CD4-positive, alpha-beta T cell treated with Interleukin-4 for 1 hour (primary cell): ENCODE results near the gene ZBP1.

Experiments used
- DNase-seq, 2 donors: peaks; one replicate each; pipeline ENCODE4 v3.0.0-alpha.2; 2020 to 2022

The ZBP1 gene, protein sequence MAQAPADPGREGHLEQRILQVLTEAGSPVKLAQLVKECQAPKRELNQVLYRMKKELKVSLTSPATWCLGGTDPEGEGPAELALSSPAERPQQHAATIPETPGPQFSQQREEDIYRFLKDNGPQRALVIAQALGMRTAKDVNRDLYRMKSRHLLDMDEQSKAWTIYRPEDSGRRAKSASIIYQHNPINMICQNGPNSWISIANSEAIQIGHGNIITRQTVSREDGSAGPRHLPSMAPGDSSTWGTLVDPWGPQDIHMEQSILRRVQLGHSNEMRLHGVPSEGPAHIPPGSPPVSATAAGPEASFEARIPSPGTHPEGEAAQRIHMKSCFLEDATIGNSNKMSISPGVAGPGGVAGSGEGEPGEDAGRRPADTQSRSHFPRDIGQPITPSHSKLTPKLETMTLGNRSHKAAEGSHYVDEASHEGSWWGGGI

DNA sequence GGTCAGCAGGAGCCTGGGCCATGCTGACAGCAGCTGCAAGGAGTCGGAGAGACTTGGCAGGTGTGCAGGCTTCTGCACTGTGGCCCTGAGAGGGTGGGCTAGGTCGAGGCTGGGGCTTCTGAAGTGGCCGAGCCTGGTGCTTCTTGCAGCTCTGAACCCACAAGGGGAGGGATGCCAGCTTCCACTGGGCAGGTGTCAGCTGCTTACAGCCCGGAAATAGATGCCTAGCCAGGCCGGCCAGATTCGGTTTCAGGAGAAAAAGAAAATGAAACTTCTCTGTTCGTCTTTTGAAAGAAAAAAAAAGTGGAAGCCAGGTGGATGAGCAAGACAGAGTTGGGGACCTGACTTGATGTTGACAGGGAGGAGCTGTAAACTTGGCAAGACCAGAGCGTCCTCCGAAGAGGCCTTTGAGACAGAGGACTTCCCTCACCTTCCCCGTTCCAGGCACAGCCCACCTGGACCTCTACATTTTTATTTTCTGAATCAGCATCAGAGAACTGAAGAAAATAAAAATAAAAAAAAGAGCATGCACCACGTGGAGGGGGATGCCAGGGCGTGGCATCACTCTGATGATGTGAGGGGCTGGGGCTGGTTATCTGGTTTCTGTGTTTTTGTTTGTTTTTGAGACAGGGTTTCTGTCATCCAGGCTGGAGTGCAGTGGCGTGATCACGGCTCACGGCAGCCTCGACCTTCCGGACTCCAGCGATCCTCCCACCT lies at the start of gene ZBP1:
TSS of gene ZBP1 (minus strand) at position 153 of the 717 bp plus-strand sequence. CDS start at position 22, 131 bp downstream.
- DNase-seq = peak; percentile 72 to 79

DNA sequence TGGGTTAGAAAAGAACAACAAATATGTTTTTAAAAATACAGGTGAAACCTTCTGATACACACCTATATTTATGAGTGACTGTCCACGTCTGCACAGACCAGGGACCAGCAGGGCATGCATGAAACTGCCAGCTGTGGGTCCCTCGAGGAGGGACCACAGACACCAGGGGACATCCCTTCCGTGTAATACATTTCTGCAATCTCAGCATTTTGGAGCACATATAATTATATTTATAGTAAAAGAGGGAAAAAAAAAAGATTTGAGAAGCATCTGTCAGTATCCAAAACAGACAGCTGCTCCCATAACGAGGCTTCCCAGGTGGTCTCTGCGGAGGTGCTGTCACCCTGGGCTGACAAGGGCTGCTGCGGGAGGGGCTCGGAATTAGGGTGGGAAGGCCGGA lies 49.4 kb upstream of the ZBP1 start:
- DNase-seq = no peak

DNA sequence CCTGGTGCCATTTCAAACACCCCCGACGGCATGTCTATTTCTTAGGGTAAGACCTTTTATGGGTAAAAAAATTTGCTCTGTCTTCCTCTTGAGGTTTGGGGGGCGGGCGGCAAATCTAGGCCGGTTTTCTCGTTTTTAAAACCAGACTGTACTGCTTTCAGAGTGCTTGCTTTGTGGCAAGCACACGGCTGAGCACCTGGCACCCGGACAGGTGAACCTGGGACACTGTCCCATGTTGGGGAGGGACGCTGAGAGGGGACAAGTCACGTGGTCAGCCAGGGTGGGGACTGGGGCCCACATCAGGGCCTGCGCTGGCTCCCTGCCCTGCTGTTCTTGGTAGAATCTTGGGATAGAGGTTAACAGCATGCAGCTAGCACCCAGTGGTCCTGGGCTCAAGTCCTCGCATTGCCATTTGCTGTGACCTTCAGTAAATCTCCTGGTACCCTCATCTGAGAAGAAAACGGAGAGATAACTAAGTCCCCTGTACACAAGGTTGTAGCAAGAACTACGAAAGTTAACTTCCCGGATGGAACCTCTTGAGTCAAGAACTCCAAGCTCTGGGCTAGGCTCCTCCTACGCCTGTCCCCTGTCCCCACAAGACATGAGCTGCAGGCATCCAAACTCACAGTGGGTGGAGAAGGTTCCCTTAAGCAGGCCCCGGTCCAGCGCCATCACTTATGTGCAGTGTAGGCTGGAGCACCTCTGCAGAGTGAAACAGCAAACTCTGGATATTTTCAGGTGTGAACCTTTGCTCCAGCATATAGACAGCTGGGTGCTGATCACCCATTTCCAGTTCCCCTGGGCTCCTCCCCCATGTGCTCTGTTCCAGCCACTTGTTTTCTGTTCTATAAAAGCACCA lies 47.9 kb upstream of the ZBP1 start:
- no peak for DNase-seq

DNA sequence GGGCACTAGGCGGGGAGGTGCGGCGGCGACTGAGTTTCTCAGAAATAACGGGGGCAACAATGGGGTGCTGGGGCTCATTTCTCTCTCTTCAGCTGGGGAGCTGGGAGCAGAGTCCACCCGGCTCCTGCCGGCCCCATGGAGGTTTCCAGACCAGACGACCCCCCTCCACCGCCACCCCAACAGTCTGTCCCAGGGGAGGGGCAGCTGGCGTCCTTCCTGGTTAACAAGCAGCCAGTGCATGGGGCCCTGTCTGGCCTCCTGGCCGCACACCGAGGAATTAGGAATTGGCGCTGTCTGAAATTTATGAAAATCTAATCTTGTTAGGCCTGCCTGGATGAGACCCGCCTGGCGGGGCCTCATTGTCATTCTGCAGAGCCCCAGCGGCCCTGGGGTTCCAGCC lies 47.2 kb upstream of the ZBP1 start:
- no peak for DNase-seq

DNA sequence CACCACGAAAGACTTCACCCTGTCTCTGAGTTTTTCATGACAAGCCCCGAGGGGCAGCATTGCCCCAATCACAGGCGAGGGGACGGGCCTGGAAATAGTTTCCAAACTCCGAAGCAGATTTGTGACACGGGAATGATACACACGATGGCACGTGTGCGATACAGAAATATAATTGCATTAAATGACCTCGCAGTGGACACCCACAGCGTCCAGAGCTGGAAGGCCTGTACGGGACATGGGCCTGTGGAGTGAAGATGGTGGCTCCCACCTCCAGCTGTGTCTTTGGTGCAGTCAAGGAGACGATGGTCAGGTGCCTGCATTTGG lies 46.6 kb upstream of the ZBP1 start:
- no peak for DNase-seq

DNA sequence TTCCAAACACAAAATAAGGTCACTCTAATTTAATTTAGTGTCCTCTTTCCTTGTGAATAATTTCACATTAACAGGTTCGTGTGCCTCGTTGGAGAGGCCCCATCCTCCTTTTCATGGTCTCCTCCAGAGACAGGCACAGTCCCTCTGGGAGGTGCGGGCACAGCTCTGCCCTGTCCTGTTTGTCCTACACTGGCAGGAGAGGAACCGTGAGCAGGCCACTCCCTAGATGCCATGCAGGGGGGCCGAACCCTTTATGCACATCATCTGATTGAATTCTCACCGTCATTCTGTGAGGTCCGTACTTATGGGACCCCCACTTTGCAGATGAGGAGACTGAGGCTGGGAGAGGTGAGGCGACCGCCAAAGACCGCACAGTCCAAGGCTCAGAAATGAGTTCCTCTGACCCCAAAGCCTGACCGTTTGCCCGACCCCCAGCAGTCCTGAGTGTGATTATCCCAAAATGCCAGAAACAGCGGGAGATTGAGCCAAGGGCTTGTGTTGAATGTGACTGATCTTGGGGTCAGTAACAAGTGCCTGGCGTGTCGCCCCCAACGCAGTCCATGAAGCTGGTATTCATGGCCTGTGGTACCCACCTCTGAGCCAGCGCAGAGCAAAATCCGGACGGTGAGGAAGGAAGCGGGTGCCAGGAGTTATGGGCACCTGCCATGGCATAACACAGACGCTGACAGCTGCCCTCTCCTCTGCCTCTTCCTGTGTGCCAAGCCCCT lies 46.0 kb upstream of the ZBP1 start:
- DNase-seq = no peak

DNA sequence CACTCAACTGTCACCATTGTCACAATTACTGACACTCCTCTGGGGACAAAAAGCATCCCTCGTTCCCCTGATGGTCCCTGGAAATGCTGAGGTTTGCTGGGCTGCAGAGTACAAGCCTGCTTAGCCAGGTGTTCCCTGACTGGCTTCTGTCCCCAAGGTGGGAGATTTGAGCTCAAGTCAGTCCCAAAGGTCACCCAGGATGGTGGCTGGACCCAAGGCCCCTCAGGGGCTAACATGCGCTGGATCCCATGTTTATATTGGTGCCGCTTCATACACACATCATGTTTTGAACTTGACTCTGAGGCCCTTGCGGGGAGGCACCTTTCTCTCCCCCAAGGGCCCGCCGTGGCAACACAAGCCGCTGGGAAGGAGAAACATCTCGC lies 45.4 kb upstream of the ZBP1 start:
- no peak for DNase-seq

DNA sequence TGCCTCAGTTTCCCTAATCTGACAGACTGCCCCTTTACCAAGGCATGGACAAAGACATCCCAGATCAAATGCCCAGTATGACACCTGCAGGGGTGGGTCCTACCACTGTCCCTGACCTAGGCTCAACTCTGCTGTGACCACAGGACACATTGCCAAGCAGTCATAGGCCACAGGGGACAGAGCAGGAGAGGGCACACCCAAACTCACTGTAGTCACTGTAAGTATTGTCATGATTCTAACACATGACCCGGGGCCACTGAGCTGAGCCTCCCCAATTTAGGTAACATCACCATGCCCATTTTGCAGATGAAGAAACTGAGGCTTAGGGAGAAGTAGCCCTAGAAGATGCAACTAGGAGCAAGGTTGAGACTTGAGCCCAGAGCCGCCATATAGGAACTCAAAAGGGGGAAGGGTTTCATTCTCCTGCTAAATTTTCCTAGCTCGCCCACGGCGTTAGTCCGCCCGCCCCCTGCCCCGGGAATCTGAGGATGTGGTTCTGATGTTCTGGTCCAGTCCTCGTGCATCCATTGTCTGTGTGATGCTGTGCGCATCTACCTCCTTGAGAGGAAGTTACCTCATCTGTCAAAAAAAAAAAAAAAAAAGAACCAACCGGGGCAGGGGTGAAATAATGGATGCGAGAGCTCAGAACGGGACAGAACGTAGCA lies 44.8 kb upstream of the ZBP1 start:
- DNase-seq = no peak

DNA sequence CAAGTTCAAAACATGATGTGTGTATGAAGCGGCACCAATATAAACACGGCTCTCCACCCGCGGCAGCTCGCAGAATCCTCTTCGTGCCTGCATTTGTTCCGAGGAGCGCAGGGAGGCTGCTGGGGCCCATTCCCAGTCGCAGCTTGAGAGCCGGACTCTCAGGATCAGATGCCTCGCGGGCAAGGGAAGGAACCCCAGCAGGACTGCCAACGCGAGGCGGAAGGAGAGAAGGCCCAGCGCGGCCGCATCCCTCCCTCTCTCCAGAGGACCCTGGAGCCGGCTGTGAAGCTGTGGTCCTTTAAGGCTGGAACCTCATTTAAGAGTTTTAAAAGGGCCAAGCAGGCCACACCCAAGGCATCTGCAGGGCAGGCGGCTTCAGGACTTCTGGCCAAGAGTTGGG lies 44.2 kb upstream of the ZBP1 start:
- DNase-seq = no peak

DNA sequence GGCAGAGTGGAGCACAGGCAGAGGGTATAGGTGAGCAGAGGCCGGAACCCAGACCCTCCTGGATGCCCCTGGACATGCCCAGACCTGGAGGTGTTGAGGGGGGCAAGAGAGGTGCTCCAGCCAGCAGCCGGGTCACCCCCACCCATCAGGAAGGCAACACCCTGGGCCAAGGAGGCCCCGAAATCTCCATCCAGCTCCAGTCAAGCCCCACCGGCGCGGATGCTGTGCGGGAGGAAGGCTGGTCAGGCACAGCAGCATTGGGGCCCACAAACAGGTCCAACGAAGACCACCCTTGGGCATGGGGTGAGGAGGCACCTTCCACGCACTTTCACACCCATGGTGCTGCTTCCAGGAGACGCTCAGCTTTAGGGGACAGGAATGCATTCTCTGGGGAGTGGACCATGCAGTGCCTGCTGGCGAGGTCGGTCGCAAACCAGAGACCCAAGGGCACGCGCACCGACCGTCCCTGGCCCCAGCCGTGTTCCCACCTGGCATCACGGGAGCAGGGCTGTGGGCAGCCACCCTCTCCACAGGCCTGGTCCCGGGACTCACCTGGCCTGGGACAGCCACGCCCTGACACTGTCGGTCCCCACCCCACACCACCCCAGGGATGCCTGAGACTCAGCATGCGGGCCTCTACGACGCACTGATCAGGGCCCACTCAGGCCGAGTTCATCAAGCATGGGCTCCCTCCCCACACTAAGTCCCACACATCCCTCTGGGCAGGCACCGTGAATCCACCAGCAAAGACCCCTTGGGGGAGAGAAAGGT lies 43.6 kb upstream of the ZBP1 start:
- DNase-seq = peak in 1 of 2 donors; percentile 6

DNA sequence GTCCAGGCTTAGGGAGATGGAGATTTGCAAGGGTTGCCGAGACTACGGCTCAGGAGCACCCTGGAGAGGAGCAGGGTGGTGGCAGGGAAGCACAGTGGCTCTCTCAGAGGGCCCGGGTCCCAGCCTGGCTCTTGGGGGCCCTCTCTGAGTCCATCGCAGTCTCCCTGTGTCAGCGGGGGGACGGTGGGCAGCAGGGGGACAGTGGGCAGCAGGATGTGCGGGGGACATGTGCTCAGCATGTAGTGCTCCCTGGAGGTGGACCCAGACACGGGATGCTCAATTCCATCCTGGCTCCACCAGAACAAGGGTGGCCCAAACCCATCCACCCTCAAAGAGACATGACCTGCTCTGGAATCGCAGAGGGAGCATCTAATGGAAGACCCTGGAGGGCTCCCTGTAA lies 43.0 kb upstream of the ZBP1 start:
- peak in 1 of 2 donors; percentile 7 for DNase-seq

DNA sequence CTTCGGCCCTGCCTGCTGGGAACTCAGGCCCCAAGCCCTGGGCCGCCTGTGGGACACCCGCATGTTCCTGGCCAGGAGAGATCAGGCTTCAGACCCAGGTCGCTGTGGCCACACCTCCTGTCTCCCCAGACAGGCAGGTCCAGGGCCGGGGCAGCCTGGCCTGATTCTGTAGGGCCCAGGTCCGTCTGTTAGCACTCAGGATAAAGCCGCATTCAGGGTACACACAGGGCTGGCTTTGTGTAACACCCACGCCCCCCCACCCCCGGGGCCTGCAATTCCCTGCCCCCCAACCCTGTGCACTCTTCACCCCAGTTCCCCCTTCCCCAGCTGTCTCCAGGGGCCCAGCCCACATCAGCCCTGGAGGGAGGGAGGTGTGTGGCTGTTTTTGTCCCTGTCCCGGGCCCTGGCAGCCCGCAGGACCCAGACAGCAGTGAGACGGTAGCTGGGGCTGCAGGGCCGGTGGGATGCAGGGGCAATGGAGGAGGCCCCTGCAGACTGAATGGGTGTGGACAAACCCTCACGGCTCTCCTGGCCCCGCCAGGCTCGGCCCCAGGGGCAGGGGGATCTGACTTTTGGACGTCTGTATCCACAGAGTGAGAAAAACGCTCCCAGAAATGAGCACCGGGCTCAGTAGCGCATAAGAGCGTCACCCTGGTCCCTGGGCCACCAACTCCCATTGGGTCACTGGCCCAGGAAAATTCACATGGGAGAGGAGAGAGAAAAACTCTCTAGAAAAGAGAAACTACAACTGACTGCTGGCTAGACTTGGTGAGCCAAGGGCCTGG lies 42.4 kb upstream of the ZBP1 start:
- peak in 1 of 2 donors; percentile 3 for DNase-seq

DNA sequence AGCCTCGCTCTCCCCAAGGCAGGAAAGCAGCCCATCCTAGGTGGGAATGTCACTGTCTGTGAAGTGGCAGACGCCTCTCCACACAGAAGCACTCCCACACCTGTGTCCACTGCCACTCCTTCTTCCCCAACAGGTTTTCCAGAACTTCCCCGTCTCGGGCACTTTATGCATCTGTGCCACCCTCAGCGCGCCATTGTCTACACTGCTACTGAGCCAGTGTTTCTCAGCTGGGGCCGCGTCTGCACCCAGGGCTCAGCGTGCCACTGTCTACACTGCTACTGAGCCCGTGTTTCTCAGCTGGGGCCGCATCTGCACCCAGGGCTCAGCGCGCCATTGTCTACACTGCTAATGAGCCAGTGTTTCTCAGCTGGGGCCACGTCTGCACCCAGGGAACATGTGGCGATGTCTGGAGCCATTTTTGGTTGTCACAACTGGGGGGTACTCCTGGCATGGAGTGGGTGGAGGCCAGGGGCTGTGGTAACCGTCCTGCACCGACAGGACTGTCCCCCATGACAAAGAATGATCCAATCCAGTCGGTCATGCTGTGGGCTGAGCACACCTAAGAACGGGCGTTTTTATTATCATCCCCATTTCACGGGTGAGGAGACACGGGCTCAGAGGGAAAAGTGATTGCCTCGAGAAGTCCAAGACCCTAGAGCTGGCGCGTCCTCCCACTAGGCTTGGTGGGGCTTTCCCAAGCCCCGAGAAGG lies 41.7 kb upstream of the ZBP1 start:
- peak in 1 of 2 donors; percentile 3 for DNase-seq

DNA sequence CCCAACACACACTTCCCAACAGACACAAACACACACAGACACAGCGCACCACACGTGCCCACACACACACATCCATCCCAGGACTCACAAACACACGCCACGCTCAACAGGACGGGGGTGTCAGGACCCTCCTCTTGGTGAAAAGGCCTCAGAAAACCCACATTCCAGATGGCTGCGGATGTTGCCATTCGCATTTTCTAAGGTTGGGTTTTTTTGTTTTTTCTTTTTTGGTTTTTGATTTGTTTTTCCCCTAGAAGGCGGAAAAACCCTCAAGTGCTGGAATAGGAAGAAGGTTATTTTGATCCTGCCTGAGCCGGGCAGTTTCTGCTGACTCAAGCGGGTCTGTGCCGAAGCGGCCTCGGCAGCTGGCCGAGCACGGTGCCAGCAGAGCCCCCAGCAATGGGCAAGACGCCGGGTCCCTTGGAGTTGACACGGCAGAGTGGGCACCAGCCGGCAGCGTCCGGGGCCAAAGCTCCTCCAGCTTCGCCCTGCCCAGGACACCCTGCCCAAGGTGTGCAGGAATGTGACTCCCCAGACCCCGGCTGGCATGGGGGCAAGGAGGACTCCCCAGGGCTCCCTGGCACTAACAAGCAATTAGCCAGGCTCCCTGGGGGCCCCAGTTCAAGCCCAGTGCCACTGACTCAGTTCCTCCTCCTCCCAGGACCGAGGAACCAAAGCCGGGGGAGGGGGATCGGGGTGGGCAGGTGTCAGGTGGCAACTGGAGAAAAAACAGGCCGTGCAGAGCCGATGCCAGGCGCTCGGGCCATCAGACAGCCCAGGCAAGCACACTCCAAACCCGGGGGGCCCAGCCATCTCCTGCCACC lies 40.9 kb upstream of the ZBP1 start:
- peak in 1 of 2 donors; percentile 7 for DNase-seq

DNA sequence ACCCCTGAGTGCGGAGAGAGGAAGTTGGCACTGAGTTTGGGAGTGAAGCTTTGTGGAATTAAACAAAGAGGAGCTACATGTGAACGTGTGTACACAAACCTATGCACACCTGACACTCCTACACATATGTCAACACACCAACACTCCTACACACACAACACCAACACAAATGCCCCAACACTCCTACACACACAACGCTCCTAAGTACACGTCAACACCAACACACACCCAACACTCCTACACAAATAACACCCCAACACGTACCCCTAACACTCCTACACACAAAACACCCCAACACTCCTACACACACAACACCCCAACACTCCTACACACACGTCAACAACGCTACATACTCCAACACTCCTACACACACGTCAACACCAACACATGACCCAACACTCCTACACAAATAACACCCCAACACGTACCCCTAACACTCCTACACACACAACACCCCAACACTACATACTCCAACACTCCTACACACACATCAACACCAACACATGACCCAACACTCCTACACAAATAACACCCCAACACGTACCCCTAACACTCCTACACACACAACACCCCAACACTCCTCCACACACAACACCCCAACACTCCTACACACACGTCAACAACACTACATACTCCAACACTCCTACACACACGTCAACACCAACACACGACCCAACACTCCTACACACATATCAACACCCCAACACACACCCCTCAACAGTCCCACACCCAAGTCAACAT lies 40.1 kb upstream of the ZBP1 start:
- DNase-seq = peak in 1 of 2 donors; percentile 2

DNA sequence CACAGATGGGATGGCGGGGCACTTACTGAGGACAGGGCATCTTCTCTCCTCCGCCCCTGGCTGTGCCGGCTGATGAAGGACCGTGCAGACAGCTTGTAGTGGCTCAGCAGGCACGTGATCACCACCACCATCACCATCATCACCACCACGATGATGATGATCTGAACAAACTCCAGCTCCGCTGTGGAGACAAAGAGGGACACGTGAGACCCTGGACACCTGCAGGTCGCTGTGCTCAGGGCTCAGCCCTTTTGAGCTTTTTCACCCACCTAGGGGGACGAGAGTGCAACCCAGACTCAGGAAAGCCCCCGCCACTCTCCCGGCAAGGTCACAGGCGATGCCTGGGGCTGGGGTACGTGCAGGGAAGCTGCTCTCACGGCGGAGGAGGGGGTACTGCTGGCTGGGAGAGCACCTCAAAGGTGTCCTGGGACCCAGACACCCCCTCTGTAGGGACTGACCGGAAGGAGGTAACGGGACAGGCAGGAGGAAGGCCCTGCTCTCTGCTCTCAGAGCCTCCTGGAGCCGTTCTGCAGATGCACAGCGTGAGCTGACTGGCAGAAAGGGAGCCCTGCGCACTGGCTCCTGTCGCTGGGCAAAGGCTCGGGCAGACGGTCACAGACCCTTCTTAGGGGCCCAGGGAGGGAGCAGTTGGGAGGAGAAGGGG lies 39.4 kb upstream of the ZBP1 start:
- DNase-seq = peak in 1 of 2 donors; percentile 9

DNA sequence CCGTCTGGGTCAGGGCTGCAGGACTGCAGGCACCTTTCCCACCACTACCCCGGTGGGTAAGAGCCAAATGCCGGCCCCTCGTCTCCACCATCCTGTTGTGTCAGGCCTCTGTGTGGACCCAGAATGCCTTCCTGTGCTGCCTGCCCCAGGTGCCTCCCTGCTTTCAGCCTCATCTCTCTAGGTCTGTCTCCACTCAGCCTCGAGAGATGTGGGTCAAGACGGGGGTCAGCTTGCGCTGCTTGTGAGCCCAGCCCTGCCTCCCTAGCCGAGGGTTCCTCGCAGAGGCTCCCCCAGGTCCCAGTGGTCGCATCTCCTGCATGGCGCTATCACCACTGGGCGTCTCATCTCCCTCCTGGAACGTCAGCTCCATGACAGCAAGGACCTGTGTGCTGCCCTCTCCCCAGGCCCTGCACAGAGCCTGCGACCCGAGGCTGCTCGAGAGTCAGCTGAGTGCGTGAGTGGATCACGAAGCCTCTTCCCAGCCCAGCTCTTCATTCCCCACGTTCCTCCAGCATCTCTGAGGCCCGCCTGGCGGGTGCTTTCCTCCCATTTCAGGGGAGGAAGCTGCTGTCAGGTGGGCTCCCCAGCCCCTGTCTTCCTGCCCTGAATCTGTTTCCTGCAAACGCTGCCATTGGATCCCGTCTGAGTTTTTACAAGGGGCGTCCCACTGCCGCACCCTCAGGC lies 38.7 kb upstream of the ZBP1 start:
- DNase-seq = peak in 1 of 2 donors; percentile 4
